HEK293T (cell line): ENCODE results near the gene C19orf47.
"Not testable (repeated sequence)": the region's sequence is repeated elsewhere in the genome, so short reads cannot be mapped to it uniquely, and the experiment has no call there.

Experiments
- CTCF ChIA-PET: fragments of 350-600 bp; formaldehyde crosslinking; extraction: SDS; loops from one replicate; lab custom pipeline; 2021; ENCODE audit warnings: antibody characterized with exemption, inconsistent platforms; lab: Yijun Ruan, JAX
- POLR2A ChIA-PET: fragments of 350-600 bp; formaldehyde crosslinking; extraction: SDS; loops from one replicate; lab custom pipeline; 2020; ENCODE audit warnings: antibody characterized with exemption, inconsistent platforms; lab: Yijun Ruan, JAX
- DNase-seq: peaks from one replicate; pipeline ENCODE4 v3.0.0; 2012; ENCODE audit warnings: mixed read lengths; ENCODE audit errors: extremely low spot score
- ARNT ChIP-seq: fragments of 450-650 bp; IDR thresholded peaks from 2 replicates; pipeline ENCODE4 v1.6.1; 2017; ENCODE audit warnings: mild to moderate bottlenecking
- BHLHE40 ChIP-seq: fragments of 450-650 bp; IDR thresholded peaks from 2 replicates; pipeline ENCODE4 v1.6.1; 2016; ENCODE audit warnings: mild to moderate bottlenecking, moderate library complexity, borderline replicate concordance
- CTBP1 ChIP-seq: fragments of 450-650 bp; IDR thresholded peaks from 2 replicates; pipeline ENCODE4 v1.6.1; 2016; ENCODE audit warnings: borderline replicate concordance
- ELF4 ChIP-seq: fragments of 450-650 bp; IDR thresholded peaks from 2 replicates; pipeline ENCODE4 v1.6.1; 2017; ENCODE audit warnings: antibody characterized with exemption
- FOXA1 ChIP-seq: fragments of 450-650 bp; IDR thresholded peaks from 2 replicates; pipeline ENCODE4 v1.6.1; 2016; ENCODE audit warnings: mild to moderate bottlenecking
- FOXK2 ChIP-seq: fragments of 450-650 bp; IDR thresholded peaks from 2 replicates; pipeline ENCODE4 v1.6.1; 2016; ENCODE audit warnings: mild to moderate bottlenecking
- FOXM1 ChIP-seq: fragments of 450-650 bp; IDR thresholded peaks from 2 replicates; pipeline ENCODE4 v1.6.1; 2017; ENCODE audit warnings: mild to moderate bottlenecking, borderline replicate concordance
- HDGF ChIP-seq: fragments of 450-650 bp; IDR thresholded peaks from 2 replicates; pipeline ENCODE4 v1.6.1; 2017; ENCODE audit warnings: antibody characterized with exemption, borderline replicate concordance
- L3MBTL2 ChIP-seq: fragments of 450-650 bp; conservative IDR thresholded peaks from 2 replicates; pipeline ENCODE4 v1.6.1; 2016; ENCODE audit warnings: mild to moderate bottlenecking
- LEF1 ChIP-seq: fragments of 450-650 bp; IDR thresholded peaks from 2 replicates; pipeline ENCODE4 v1.6.1; 2017; ENCODE audit warnings: mild to moderate bottlenecking, borderline replicate concordance
- NFRKB ChIP-seq: fragments of 450-650 bp; IDR thresholded peaks from 2 replicates; pipeline ENCODE4 v1.6.1; 2016; ENCODE audit warnings: mild to moderate bottlenecking, moderate library complexity
- PKNOX1 ChIP-seq: fragments of 450-650 bp; IDR thresholded peaks from 2 replicates; pipeline ENCODE4 v1.6.1; 2016
- SP1 ChIP-seq: fragments of 450-650 bp; IDR thresholded peaks from 2 replicates; pipeline ENCODE4 v1.6.1; 2017
- SUZ12 ChIP-seq: fragments of 450-650 bp; IDR thresholded peaks from 2 replicates; pipeline ENCODE4 v1.6.1; 2016; ENCODE audit warnings: mild to moderate bottlenecking
- TARDBP ChIP-seq: fragments of 450-650 bp; IDR thresholded peaks from 2 replicates; pipeline ENCODE4 v1.6.1; 2016
- ZNF384 ChIP-seq: fragments of 450-650 bp; IDR thresholded peaks from 2 replicates; pipeline ENCODE4 v1.6.1; 2016

C19orf47 gene

GRCh38 chr19:40378509-40378908, 30.3 kb upstream of the C19orf47 start:
- CTCF ChIA-PET = no interaction called here
- no peak for DNase-seq
- POLR2A ChIA-PET = no interaction called here
- TF ChIP-seq SUZ12 (no peak), TARDBP (no peak), FOXA1 (no peak), ARNT (no peak), PKNOX1 (no peak), BHLHE40 (no peak), HDGF (no peak), NFRKB (no peak), LEF1 (no peak), CTBP1 (no peak), ELF4 (no peak), SP1 (no peak), ZNF384 (no peak), FOXK2 (no peak), FOXM1 (no peak), L3MBTL2 (no peak)

- POLR2A ChIA-PET = no interaction called here
- CTCF ChIA-PET = no interaction called here
- TF ChIP-seq FOXK2 (no peak), ELF4 (no peak), ARNT (no peak), HDGF (no peak), FOXA1 (no peak), SUZ12 (no peak), L3MBTL2 (no peak), FOXM1 (no peak), PKNOX1 (no peak), ZNF384 (no peak), LEF1 (no peak), BHLHE40 (no peak), NFRKB (no peak), SP1 (no peak), TARDBP (no peak), CTBP1 (no peak)
- no peak for DNase-seq
Observed at GRCh38 chr19:40377876-40378385, 29.7 kb upstream of the C19orf47 start.

GRCh38 chr19:40376286-40376862, 28.2 kb upstream of the C19orf47 start:
- no peak for DNase-seq
- CTCF ChIA-PET = interaction anchor here (0.6 kb wide), 1 partner anchor 79 kb away, joined by 7 read pairs; no protein-coding TSS in a partner anchor
- POLR2A ChIA-PET = no interaction called here
- no peak for TF ChIP-seq CTBP1
- TF ChIP-seq ELF4 = no peak
- TF ChIP-seq NFRKB = no peak
- no peak for TF ChIP-seq BHLHE40
- TF ChIP-seq FOXK2 = no peak
- TF ChIP-seq ZNF384 = no peak
- no peak for TF ChIP-seq PKNOX1
- no peak for TF ChIP-seq TARDBP
- no peak for TF ChIP-seq FOXA1
- no peak for TF ChIP-seq SUZ12
- no peak for TF ChIP-seq L3MBTL2
- no peak for TF ChIP-seq HDGF

- ChIA-PET POLR2A (no interaction called here), CTCF (no interaction called here)
- TF ChIP-seq TARDBP = no peak
- no peak for TF ChIP-seq ZNF384
- DNase-seq = no peak
Observed at GRCh38 chr19:40374084-40374483, 25.9 kb upstream of the C19orf47 start.

GRCh38 chr19:40371802-40372122, 23.6 kb upstream of the C19orf47 start:
- ChIA-PET CTCF (no interaction called here), POLR2A (interaction anchor here (1.0 to 2.3 kb wide), 2 partner anchors 23 to 71 kb away, joined by 5 to 8 read pairs; partner anchors contain the start of genes C19orf47 and PLD3)
- TF ChIP-seq CTBP1 = no peak
- no peak for DNase-seq

- POLR2A ChIA-PET = interaction anchor here (1.0 to 2.3 kb wide), 2 partner anchors 23 to 72 kb away, joined by 5 to 8 read pairs; partner anchors contain the start of genes C19orf47 and PLD3
- TF ChIP-seq HDGF (no peak), ELF4 (no peak), TARDBP (no peak), CTBP1 (no peak), LEF1 (no peak), NFRKB (no peak), SUZ12 (no peak), L3MBTL2 (no peak), SP1 (no peak), FOXM1 (no peak)
- CTCF ChIA-PET = interaction anchor here (0.6 kb wide), 1 partner anchor 1029 kb away, joined by 3 read pairs; the partner anchor contains the start of gene SAMD4B
- DNase-seq = no peak
Observed at GRCh38 chr19:40370997-40371801, 23.0 kb upstream of the C19orf47 start.

GRCh38 chr19:40370253-40370652, 22.1 kb upstream of the C19orf47 start:
- DNase-seq, CTCF ChIA-PET: not testable (repeated sequence)
- POLR2A ChIA-PET = interaction anchor here (2.3 kb wide), 1 partner anchor 73 kb away, joined by 8 read pairs; no protein-coding TSS in a partner anchor
